ENCODE data around the gene HHIPL1.

- TF ChIP-seq CTCF (IDR thresholded peaks at IDR 0.05; ENCODE audit: insufficient read depth, low read length) (no peak), POLR2AphosphoS5 (IDR thresholded peaks at IDR 0.05; ENCODE audit: low read depth) (no peak)
- TF ChIP-seq, protein P1, sequence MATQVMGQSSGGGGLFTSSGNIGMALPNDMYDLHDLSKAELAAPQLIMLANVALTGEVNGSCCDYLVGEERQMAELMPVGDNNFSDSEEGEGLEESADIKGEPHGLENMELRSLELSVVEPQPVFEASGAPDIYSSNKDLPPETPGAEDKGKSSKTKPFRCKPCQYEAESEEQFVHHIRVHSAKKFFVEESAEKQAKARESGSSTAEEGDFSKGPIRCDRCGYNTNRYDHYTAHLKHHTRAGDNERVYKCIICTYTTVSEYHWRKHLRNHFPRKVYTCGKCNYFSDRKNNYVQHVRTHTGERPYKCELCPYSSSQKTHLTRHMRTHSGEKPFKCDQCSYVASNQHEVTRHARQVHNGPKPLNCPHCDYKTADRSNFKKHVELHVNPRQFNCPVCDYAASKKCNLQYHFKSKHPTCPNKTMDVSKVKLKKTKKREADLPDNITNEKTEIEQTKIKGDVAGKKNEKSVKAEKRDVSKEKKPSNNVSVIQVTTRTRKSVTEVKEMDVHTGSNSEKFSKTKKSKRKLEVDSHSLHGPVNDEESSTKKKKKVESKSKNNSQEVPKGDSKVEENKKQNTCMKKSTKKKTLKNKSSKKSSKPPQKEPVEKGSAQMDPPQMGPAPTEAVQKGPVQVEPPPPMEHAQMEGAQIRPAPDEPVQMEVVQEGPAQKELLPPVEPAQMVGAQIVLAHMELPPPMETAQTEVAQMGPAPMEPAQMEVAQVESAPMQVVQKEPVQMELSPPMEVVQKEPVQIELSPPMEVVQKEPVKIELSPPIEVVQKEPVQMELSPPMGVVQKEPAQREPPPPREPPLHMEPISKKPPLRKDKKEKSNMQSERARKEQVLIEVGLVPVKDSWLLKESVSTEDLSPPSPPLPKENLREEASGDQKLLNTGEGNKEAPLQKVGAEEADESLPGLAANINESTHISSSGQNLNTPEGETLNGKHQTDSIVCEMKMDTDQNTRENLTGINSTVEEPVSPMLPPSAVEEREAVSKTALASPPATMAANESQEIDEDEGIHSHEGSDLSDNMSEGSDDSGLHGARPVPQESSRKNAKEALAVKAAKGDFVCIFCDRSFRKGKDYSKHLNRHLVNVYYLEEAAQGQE (IDR thresholded peaks at IDR 0.05; ENCODE audit: insufficient replicate concordance, low read depth) = no peak
These were observed 9.5 kb downstream of the HHIPL1 start for GRCh38 chr14:99654235-99654985.
